Activated T-helper 1 cell treated with Interleukin-2 at 50 U/mL for 16 hours (primary cell): ENCODE results near the gene CAMTA2.
A peak's percentile ranks its signal among the peaks of the same experiment; 100 is the strongest.

Experiments
- DNase-seq: peaks from one replicate; pipeline ENCODE4 v3.0.0-alpha.2; 2020; ENCODE audit warnings: low read depth

CAMTA2 gene

GRCh38 chr17:4948166-4948930 lies 39.1 kb downstream of the CAMTA2 start, which contains the start of gene PFN1:
PFN1 (minus strand) TSS chr17:4948530; CDS start chr17:4948394, 136 bp downstream.
- peak; percentile 87 for DNase-seq

- peak; percentile 65 for DNase-seq
Measured at GRCh38 chr17:4947411-4948165, 39.9 kb downstream of the CAMTA2 start.

GRCh38 chr17:4947010-4947410 lies 40.5 kb downstream of the CAMTA2 start:
- no peak for DNase-seq

GRCh38 chr17:4946312-4946976 lies 41.0 kb downstream of the CAMTA2 start:
- DNase-seq: no peak

- DNase-seq: no peak
Measured at GRCh38 chr17:4945944-4946280, 41.6 kb downstream of the CAMTA2 start.

GRCh38 chr17:4945176-4945943 lies 42.1 kb downstream of the CAMTA2 start:
- DNase-seq: peak; percentile 64

GRCh38 chr17:4944554-4945175 lies 42.8 kb downstream of the CAMTA2 start:
- no peak for DNase-seq

- peak; percentile 43 for DNase-seq
Measured at GRCh38 chr17:4944163-4944553, 43.3 kb downstream of the CAMTA2 start.

GRCh38 chr17:4942760-4943508 lies 44.5 kb downstream of the CAMTA2 start:
- DNase-seq: no peak

- DNase-seq: no peak
Measured at GRCh38 chr17:4941319-4941610, 46.2 kb downstream of the CAMTA2 start.

GRCh38 chr17:4940555-4941318 lies 46.7 kb downstream of the CAMTA2 start:
- DNase-seq: peak; percentile 39

- peak; percentile 95 for DNase-seq
Measured at GRCh38 chr17:4939796-4940554, 47.5 kb downstream of the CAMTA2 start, which contains the start of the genes RNF167 and SLC25A11. RNF167 (plus strand) TSS chr17:4940268; CDS start chr17:4940910, 642 bp downstream. SLC25A11 (minus strand) TSS chr17:4940046; CDS start chr17:4939910, 136 bp downstream.

- DNase-seq: no peak
Measured at GRCh38 chr17:4939546-4939795, 48.0 kb downstream of the CAMTA2 start.

- no peak for DNase-seq
Measured at GRCh38 chr17:4938688-4939545, 48.6 kb downstream of the CAMTA2 start.

GRCh38 chr17:4938069-4938491 lies 49.4 kb downstream of the CAMTA2 start:
- no peak for DNase-seq

- no peak for DNase-seq
Measured at GRCh38 chr17:4937553-4937952, 49.9 kb downstream of the CAMTA2 start.

- no peak for DNase-seq
Measured at GRCh38 chr17:4936436-4936835, 51.0 kb downstream of the CAMTA2 start.

- no peak for DNase-seq
Measured at GRCh38 chr17:4935650-4936049, 51.8 kb downstream of the CAMTA2 start.
